Neural cell (in vitro differentiated cells): ENCODE measurements around the gene EIF1B. TPM values are rescaled to one million over a fixed set of nuclear protein-coding genes. Genes with fewer than 3 reads are reported as not detected.

Experiments used
- H2AFZ ChIP-seq: fragments of 200-600, 300-800 bp; sonication (generic), shearing (Covaris generic); 2 replicates; pipeline ENCODE4 v1.6.0; 2014; ENCODE audit warnings: low read depth, mild to moderate bottlenecking, antibody characterized with exemption, low read length, moderate library complexity
- H3F3A ChIP-seq: fragments of 200-600 bp; shearing (Covaris generic); 2 replicates; pipeline ENCODE4 v1.6.1; 2016; ENCODE audit warnings: mild to moderate bottlenecking, moderate library complexity, mixed read lengths, antibody characterized with exemption, low read length; ENCODE audit not compliant: insufficient read depth, poor library complexity, severe bottlenecking
- H3K27ac ChIP-seq: fragments of 200-600, 300-800 bp; sonication (generic), shearing (Covaris generic); 2 replicates; pipeline ENCODE4 v1.5.1; 2014; ENCODE audit warnings: mild to moderate bottlenecking, low read length, moderate library complexity
- H3K27me3 ChIP-seq: fragments of 300-800, 200-600 bp; sonication (generic), shearing (Covaris generic); 2 replicates; pipeline ENCODE4 v1.6.0; 2014; ENCODE audit warnings: mild to moderate bottlenecking, low read depth, low read length, moderate library complexity; ENCODE audit not compliant: insufficient read depth
- H3K36me3 ChIP-seq: fragments of 300-800, 200-600 bp; sonication (generic), shearing (Covaris generic); 2 replicates; pipeline ENCODE4 v1.5.1; 2014; ENCODE audit warnings: mild to moderate bottlenecking, antibody characterized with exemption, low read length, moderate library complexity; ENCODE audit not compliant: insufficient read depth
- H3K4me2 ChIP-seq: fragments of 300-800, 200-600 bp; sonication (generic), shearing (Covaris generic); 2 replicates; pipeline ENCODE4 v1.6.0; 2014; ENCODE audit warnings: mild to moderate bottlenecking, low read length
- H3K4me3 ChIP-seq: fragments of 300-800, 200-600 bp; sonication (generic), shearing (Covaris generic); 2 replicates; pipeline ENCODE4 v1.5.1; 2014; ENCODE audit warnings: mild to moderate bottlenecking, low read length, moderate library complexity
- H3K79me2 ChIP-seq: fragments of 200-600 bp; shearing (Covaris generic); replicated peaks from 2 replicates; pipeline ENCODE4 v1.6.0; 2014; ENCODE audit warnings: mild to moderate bottlenecking, low read length, moderate library complexity; ENCODE audit not compliant: insufficient read depth
- H3K9ac ChIP-seq: fragments of 300-800, 200-600 bp; sonication (generic), shearing (Covaris generic); 2 replicates; pipeline ENCODE4 v1.6.1; 2016; ENCODE audit warnings: mild to moderate bottlenecking, low read length, mixed read lengths
- H3K9me2 ChIP-seq: fragments of 200-600 bp; shearing (Covaris generic); 2 replicates; pipeline ENCODE4 v1.6.1; 2016; ENCODE audit warnings: mild to moderate bottlenecking, low read length, mixed read lengths; ENCODE audit not compliant: insufficient read depth
- H3K9me3 ChIP-seq: fragments of 200-600, 300-800 bp; sonication (generic), shearing (Covaris generic); 2 replicates; pipeline ENCODE4 v1.6.1; 2016; ENCODE audit warnings: mild to moderate bottlenecking, mixed run types, low read length, moderate library complexity, mixed read lengths
- H4K20me1 ChIP-seq: fragments of 200-600 bp; shearing (Covaris generic); 2 replicates; pipeline ENCODE4 v1.6.1; 2016; ENCODE audit warnings: mild to moderate bottlenecking, mixed run types; ENCODE audit not compliant: insufficient read depth
- CTCF ChIP-seq: fragments of 450-650 bp; IDR thresholded peaks from 2 replicates; pipeline ENCODE4 v1.5.1; 2014; ENCODE audit warnings: antibody characterized with exemption, mild to moderate bottlenecking, moderate library complexity; ENCODE audit not compliant: poor library complexity, severe bottlenecking
- EP300 ChIP-seq: fragments of 450-650 bp; conservative IDR thresholded peaks from 2 replicates; pipeline ENCODE4 v1.6.1; 2014; ENCODE audit warnings: antibody characterized with exemption, mild to moderate bottlenecking, moderate library complexity; ENCODE audit not compliant: poor library complexity, severe bottlenecking
- EZH2 ChIP-seq: fragments of 200-600, 300-800 bp; shearing (Covaris generic), sonication (generic); IDR thresholded peaks from 2 replicates; pipeline ENCODE4 v1.6.1; 2014; ENCODE audit warnings: antibody characterized with exemption, low read length, borderline replicate concordance, mild to moderate bottlenecking; ENCODE audit not compliant: insufficient read depth, poor library complexity, severe bottlenecking
- MXI1 ChIP-seq: fragments of 450-650 bp; conservative IDR thresholded peaks from 2 replicates; pipeline ENCODE4 v1.6.1; 2014; ENCODE audit warnings: antibody characterized with exemption, mild to moderate bottlenecking; ENCODE audit not compliant: poor library complexity, severe bottlenecking
- POLR2AphosphoS5 ChIP-seq: IDR thresholded peaks from 2 replicates; pipeline ENCODE4 v1.6.1; 2012
- SMC3 ChIP-seq: fragments of 450-650 bp; conservative IDR thresholded peaks from 2 replicates; pipeline ENCODE4 v1.6.1; 2014; ENCODE audit warnings: antibody characterized with exemption, mild to moderate bottlenecking, moderate library complexity; ENCODE audit not compliant: poor library complexity
- TAF1 ChIP-seq: IDR thresholded peaks from 2 replicates; pipeline ENCODE4 v1.6.1; 2012; ENCODE audit warnings: low read depth
- polyA plus RNA-seq: library from polyadenylated mRNA; depleted of rRNA; stranded (reverse); fragments of >200 nt; gene quantifications from 2 replicates; pipeline ENCODE4 v1.2.3, GENCODE V29; 2014
- TF ChIP-seq, protein P1 (sequence below): IDR thresholded peaks from 2 replicates; pipeline ENCODE4 v1.6.1; 2012; ENCODE audit warnings: borderline replicate concordance

EIF1B gene
- polyA plus RNA-seq, 1 donor from 2014 or later, result 88.0 TPM

GRCh38 chr3:40304352-40304751, 5.2 kb upstream of the EIF1B start:
- Histone ChIP-seq H3K27me3 (no peaks in the 10 kb centered on the region), H3K9me2 (no peaks in the 10 kb centered on the region), H3K9me3 (no peaks in the 10 kb centered on the region), H3K79me2 (no peaks in the 10 kb centered on the region), H3K4me3 (no peak overlapping the region), H3K36me3 (no peaks in the 10 kb centered on the region), H4K20me1 (no peaks in the 10 kb centered on the region), H3K9ac (no peak overlapping the region), H3K4me2 (no peak overlapping the region), H2AFZ (no peak overlapping the region), H3F3A (no peaks in the 10 kb centered on the region), H3K27ac (no peak overlapping the region)
- TF ChIP-seq EZH2, result no peak
- TF ChIP-seq SMC3, result no peak
- TF ChIP-seq CTCF, result no peak
- no peak for TF ChIP-seq MXI1
- TF ChIP-seq, protein P1, sequence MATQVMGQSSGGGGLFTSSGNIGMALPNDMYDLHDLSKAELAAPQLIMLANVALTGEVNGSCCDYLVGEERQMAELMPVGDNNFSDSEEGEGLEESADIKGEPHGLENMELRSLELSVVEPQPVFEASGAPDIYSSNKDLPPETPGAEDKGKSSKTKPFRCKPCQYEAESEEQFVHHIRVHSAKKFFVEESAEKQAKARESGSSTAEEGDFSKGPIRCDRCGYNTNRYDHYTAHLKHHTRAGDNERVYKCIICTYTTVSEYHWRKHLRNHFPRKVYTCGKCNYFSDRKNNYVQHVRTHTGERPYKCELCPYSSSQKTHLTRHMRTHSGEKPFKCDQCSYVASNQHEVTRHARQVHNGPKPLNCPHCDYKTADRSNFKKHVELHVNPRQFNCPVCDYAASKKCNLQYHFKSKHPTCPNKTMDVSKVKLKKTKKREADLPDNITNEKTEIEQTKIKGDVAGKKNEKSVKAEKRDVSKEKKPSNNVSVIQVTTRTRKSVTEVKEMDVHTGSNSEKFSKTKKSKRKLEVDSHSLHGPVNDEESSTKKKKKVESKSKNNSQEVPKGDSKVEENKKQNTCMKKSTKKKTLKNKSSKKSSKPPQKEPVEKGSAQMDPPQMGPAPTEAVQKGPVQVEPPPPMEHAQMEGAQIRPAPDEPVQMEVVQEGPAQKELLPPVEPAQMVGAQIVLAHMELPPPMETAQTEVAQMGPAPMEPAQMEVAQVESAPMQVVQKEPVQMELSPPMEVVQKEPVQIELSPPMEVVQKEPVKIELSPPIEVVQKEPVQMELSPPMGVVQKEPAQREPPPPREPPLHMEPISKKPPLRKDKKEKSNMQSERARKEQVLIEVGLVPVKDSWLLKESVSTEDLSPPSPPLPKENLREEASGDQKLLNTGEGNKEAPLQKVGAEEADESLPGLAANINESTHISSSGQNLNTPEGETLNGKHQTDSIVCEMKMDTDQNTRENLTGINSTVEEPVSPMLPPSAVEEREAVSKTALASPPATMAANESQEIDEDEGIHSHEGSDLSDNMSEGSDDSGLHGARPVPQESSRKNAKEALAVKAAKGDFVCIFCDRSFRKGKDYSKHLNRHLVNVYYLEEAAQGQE, result no peak
- no peak for TF ChIP-seq EP300

GRCh38 chr3:40306336-40306735, 3.2 kb upstream of the EIF1B start:
- H3K9ac ChIP-seq, result no peak overlapping the region
- no peaks in the 10 kb centered on the region for H4K20me1 ChIP-seq
- H3K36me3 ChIP-seq, result peaks cover 2% of the 10 kb centered on the region
- H3K27me3 ChIP-seq, result no peaks in the 10 kb centered on the region
- H3F3A ChIP-seq, result no peaks in the 10 kb centered on the region
- H3K9me3 ChIP-seq, result no peaks in the 10 kb centered on the region
- H2AFZ ChIP-seq, result no peak overlapping the region
- H3K79me2 ChIP-seq, result peaks cover 18% of the 10 kb centered on the region
- H3K4me3 ChIP-seq, result no peak overlapping the region
- H3K9me2 ChIP-seq, result no peaks in the 10 kb centered on the region
- H3K27ac ChIP-seq, result no peak overlapping the region
- TF ChIP-seq EZH2 (no peak), POLR2AphosphoS5 (no peak), MXI1 (no peak), TAF1 (no peak), EP300 (no peak)
- TF ChIP-seq, protein P1, result no peak
- H3K4me2 ChIP-seq, result no peak overlapping the region
